ENCODE data around the gene CCDC107.

DNA sequence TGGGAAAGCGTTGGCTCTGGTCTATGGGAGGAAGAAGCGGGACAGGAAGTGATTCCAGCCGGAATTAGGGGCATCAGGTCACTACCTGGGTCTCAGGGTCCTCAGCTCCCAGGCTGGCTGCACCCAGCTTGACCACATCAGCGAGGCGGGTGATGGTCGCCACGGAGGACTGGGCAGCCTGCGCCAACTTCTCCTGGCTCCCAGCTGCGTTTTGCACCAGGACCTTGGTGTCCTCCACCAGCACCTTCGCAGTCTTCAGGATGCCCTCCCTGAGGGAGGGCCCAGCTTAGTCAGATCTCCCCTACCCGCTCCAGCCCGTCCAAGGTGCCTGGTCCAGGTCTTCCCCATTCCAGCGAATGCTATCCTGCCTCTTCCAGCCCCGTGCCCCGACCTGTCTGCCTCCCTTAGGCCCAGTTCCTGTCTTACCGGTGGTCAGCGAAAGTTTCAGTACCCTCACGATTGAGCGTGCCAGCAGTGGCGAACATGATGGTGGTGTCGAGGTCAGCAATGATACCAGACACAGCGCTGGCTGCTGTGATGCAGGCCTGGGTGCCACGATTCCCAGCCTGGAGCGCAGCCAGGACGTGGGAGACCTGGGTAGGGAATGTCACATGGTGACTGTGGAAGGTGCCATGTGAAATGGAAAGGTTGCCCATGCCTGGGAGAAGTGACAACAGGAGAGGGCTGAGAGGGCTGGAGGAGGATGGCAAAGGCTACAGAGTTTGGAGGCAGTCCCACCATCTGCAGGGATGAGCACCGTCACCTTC lies 46.0 kb downstream of the CCDC107 start:
- TF ChIP-seq, protein P1, sequence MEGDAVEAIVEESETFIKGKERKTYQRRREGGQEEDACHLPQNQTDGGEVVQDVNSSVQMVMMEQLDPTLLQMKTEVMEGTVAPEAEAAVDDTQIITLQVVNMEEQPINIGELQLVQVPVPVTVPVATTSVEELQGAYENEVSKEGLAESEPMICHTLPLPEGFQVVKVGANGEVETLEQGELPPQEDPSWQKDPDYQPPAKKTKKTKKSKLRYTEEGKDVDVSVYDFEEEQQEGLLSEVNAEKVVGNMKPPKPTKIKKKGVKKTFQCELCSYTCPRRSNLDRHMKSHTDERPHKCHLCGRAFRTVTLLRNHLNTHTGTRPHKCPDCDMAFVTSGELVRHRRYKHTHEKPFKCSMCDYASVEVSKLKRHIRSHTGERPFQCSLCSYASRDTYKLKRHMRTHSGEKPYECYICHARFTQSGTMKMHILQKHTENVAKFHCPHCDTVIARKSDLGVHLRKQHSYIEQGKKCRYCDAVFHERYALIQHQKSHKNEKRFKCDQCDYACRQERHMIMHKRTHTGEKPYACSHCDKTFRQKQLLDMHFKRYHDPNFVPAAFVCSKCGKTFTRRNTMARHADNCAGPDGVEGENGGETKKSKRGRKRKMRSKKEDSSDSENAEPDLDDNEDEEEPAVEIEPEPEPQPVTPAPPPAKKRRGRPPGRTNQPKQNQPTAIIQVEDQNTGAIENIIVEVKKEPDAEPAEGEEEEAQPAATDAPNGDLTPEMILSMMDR (conservative IDR thresholded peaks at IDR 0.05; ENCODE audit: low read depth, low read length), result no peak
- TF ChIP-seq EZH2phosphoT487 (IDR thresholded peaks at IDR 0.05; ENCODE audit: borderline replicate concordance, low read length), result no peak

Measured in PC-3 (cell line).